ENCODE results near the gene EFCAB6. TPM values are rescaled to one million over a fixed set of nuclear protein-coding genes. Genes with fewer than 3 reads are reported as not detected.

EFCAB6 gene
- total and polyA plus RNA-seq, 12 donors, result 1.6 to 4.8 (median 2.9) TPM

- Histone ChIP-seq H3K27ac (no peak overlapping the region), H3K9me3 (replicated peaks in 1 of 3) (peaks cover 0 to 4% (median 0%) of the 10 kb centered on the region in 3 donors), H3K4me1 (replicated peaks in 1 of 2) (no peaks in the 10 kb centered on the region), H3K36me3 (replicated peaks in 1 of 2) (no peaks in the 10 kb centered on the region), H3K4me3 (no peak overlapping the region), H3K27me3 (no peaks in the 10 kb centered on the region)
- peak in 1 of 7 donors; percentile 34 for DNase-seq
- WGBS, 4 donors, result 83 to 96% (median 93%) methylated on average over 6 of the region's 6 CpGs
- intact Hi-C loops (cut with DNase I), result no loop called here
- TF ChIP-seq CTCF (IDR thresholded peaks at IDR 0.05), result no peak
- TF ChIP-seq POLR2A (IDR thresholded peaks at IDR 0.05), result no peak
Measured at GRCh38 chr22:43534916-43535315, 277.2 kb downstream of the EFCAB6 start.

- DNase-seq, result no peak
- Histone ChIP-seq H3K27me3 (no peaks in the 10 kb centered on the region), H3K36me3 (replicated peaks in 1 of 2) (no peaks in the 10 kb centered on the region), H3K4me3 (no peak overlapping the region), H3K4me1 (replicated peaks in 1 of 2) (no peaks in the 10 kb centered on the region), H3K27ac (no peak overlapping the region), H3K9me3 (replicated peaks in 1 of 3) (peaks cover 0 to 4% (median 0%) of the 10 kb centered on the region in 3 donors)
- WGBS, 4 donors, result 90 to 96% (median 95%) methylated on average over 8 to 10 of the region's 10 CpGs
- intact Hi-C loops (cut with DNase I), result no loop called here
- TF ChIP-seq CTCF (IDR thresholded peaks at IDR 0.05) (no peak), POLR2A (IDR thresholded peaks at IDR 0.05) (no peak)
Measured at GRCh38 chr22:43533656-43534428, 278.3 kb downstream of the EFCAB6 start.

GRCh38 chr22:43533156-43533530 is 279.0 kb downstream of the EFCAB6 start:
- no peak for DNase-seq
- H3K36me3 ChIP-seq (replicated peaks in 1 of 2), result no peaks in the 10 kb centered on the region
- intact Hi-C loops (cut with DNase I), result no loop called here

More at GRCh38 chr22:43533156-43533530, 279.0 kb downstream of the EFCAB6 start:
- Histone ChIP-seq H3K9me3 (replicated peaks in 1 of 3) (peaks cover 0 to 4% (median 0%) of the 10 kb centered on the region in 3 donors), H3K4me3 (no peak overlapping the region), H3K27ac (no peak overlapping the region), H3K27me3 (no peaks in the 10 kb centered on the region), H3K4me1 (replicated peaks in 1 of 2) (no peaks in the 10 kb centered on the region)
- 83 to 99% (median 92%) methylated on average over 3 of the region's 3 CpGs for WGBS, 4 donors
- TF ChIP-seq POLR2A (IDR thresholded peaks at IDR 0.05) (no peak), CTCF (IDR thresholded peaks at IDR 0.05) (no peak)

All from adrenal gland (tissue), 12 donors.